HS-5 (cell line): ENCODE measurements around the gene ADM2.

ENCODE experiments used
- DNase-seq: peaks from one replicate; pipeline ENCODE4 v3.0.0-alpha.2; 2012; ENCODE audit warnings: low read depth

ADM2 gene

DNA sequence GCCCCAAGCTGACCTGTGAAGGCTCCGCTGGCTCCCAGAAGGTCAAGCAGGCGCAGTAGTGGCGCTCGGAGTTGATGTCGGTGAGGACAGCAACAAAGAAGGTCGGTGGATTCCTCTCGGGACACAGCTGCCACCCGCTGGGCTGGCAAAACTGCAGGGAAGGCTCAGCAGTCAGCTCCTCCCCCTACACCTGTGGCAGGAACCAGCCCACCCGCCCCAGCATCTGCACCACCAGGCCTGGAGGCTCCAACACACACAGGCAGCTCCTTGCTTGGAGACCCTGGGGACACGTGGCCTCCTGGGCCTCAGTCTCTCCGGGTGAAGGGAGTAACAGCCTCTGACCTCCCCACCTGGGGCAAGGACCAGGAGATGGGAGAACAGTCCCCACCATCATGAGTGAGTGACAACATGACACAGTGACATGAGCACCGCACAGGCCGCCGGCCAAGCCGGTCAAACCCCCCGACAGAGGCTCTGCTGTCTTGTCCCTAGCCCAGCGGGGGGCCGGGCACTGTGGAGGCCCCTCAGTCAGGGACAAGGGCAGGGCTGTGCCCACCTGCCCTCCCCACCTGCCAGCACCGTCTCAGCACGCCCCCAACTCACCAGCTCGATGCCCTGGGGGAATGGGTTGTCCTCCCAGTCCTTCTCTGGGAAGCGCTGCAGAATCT is 13.4 kb upstream of the ADM2 start:
- DNase-seq = no peak

DNA sequence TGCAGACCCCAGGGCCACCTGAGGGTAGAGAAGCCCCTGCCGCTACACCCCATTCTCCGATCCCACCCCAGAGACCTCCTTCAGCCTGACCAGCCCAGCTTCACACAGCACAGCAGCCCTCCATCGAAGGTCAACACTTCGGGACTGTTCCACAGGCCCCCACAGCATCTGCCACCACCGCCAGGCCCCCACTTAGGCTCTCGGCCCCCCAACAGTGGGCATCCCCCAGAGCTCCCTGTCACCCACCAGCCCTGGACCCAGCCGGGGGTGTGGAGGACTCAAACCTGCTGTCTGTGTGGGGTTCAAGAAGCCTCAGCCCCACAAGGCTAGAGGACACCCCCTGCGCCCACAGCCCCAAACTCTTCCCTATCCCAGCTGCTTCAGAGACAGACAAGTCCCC is 12.7 kb upstream of the ADM2 start:
- no peak for DNase-seq

DNA sequence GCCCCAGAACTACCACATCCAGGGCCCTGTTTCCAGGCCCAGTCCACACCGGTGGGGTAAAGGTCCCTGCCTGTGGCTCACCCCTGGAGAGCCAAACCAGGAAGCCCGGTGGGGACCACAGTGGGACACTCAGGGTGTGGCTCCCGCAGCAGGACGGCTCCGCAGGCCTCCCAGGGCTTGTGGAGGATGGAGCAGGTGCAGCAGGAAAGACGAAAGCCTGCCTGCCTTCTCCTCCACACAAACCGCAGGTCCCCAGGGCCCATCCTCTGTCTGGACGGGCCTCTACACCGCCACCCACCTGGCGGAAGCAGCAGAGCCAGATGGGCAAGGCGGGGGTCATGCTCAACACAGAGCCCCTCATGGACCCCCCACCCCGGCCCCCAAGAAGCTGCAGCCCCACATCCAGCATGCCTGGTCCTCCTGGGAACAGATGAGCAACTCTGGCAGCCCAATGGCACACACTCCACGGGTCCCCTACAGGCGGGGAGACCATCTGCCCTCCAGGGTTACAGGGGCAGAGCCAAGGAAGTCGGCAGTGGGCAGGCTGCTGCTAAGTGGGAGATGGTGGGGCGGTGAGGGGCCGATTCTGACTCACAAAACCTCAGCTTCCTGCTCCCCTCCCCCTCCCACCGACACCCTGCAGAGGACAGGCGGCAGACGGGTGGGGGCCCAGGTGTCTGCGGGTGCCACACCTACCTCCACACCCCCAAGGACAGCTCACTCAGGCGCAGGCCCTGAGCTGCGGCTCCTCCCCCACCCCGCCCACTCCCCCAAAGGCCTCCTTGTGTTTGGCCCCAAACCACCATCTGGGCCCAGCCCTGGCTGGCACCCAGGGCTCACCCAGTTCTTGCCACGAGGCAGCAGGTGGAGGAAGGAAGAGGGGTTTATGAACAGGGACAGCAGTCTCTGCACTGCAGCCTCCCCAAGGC is 11.7 kb upstream of the ADM2 start:
- DNase-seq = no peak

- no peak for DNase-seq
Measured at GRCh38 chr22:50470491-50470890, 10.9 kb upstream of the ADM2 start.

DNA sequence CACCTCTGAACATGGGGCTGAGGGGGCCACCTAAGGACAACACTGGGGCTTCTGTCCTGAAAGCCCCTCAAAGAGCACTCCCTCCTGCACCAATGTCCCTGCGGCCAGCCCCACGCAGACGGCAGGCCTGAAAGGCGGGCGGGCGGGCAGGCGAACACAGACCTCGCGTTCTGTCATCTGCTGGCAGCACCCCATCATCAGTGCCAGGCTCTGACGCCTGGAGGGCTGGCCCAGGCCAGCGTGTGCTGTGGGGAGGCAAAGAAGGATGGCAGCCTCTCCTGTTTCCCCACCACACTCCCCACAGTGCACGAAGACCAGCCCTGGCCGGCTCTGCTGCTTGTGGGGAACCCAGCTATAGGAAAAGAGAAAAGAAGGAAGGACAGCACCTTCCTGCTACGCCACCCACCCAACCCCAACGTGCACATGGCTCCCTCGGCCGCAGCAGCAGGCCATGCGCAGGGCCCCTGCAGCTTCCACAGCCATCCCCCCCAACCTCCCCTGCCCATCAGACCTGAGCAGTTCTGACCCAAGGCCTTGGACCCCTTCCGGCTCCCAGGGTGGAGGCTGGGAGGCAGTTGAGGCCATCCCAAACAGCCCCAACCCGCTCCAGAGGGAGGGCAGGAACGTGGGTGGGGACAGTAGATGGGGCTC is 10.0 kb upstream of the ADM2 start:
- no peak for DNase-seq

GRCh38 chr22:50471962-50472361 is 9.4 kb upstream of the ADM2 start:
- no peak for DNase-seq

DNA sequence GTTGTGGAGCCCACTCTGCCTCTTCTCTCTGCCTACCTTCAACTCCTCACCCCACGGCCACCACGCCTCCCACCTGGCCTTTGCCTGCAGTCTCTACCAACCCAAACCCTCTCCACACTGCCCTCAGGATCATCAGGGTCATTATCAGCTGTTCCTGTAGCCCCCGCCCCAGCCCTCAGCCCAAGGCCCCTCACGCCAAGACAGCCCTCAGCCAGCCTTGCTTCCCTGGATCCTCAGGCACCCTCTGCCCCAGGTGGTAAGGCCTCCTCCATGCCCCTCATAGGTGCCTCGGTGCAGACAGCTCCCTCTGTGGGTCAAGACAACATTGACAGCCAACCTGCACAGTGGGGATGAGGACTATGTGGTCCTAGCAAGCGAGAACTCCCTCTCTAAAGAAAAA is 8.3 kb upstream of the ADM2 start:
- no peak for DNase-seq

DNA sequence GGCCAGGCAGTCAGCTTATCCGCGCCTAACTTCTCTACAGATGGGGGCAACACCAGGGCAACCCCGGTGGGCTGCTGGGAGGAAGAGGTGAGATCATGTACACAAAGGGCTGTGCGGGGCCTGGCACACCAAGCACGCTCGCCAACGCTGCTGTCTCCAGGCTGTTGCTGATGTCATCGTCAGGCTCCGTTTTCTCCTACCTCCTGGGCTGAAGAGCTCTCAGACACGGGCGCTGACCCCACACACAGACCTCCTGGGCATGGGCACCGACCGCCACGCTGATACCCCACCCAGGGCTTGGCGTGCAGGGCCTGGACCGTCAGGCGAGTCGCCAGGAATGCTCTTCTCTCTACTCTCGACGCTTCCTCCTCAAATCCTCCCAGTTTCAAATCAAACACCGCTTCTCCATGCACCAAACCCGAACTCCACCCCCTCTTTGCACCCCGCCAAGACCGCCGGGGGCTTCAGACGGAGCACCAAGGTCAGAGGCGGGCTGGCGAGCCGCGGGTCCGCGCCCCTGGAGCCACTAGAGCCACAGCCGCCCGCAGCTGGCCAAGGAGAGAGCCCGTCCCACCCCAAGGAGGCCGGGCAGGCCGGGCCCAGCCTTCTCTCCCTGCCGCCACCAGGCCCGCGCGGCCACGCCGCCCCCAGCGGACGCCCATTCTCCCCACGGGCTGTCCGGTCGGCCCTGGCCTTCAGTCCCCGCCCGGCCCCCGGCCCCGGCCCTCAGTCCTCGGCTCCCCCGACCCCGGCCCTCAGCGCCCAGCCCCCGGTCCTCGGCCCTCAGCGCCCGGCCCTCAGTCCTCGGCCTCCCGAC is 7.3 kb upstream of the ADM2 start:
- DNase-seq = no peak

DNA sequence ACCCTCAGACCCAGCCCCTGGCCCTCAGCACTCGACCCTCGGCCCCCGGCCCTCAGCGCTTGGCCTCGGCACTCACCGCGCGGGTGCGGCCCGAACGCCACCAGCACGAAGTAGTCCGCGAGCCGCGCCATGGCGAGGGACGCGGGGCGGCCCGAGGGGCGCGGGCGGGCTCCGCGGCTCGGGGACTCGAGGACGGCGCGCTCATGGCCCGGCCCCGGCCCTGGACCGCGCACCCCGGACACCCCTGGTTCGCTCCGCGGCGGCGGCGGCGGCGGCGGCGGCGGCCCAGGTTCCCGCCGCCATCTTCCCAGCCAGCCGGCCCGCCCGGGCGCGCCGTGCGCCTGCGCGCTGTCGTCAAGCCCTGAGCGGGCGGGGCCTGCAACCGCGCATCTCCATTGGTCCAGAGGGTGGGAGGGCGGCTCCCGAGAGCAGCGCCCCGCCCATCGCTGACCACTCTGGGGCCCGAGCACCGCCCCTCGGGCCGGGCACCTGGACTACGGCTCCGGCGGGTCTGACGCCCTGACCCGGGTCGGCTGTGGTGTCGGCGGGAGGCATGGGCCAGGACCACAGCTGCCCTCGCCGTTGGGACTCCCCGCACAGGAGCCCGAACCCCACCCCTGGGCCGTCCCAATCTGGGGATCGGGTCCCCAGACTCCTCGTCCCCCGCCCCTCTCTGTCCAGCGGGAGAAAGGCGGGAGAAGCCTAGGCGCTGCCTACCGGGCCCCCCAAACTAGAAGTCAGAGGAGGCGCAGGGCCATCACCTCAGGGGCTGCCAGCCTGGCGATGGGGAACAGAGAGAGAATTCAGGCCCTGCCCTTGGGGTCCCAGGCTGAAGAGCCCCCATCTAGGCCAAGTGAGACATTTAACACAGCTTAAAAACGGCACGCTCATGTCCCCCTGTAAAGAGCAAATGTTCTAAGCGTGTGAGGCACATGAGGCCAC is 6.4 kb upstream of the ADM2 start, which contains the start of gene SBF1:
SBF1 (minus strand) TSS at position 326 of the 942 bp plus-strand sequence; CDS start at position 131, 195 bp downstream.
- DNase-seq = peak; percentile 48

GRCh38 chr22:50475652-50476002 is 5.7 kb upstream of the ADM2 start:
- no peak for DNase-seq

- DNase-seq = no peak
Measured at GRCh38 chr22:50476868-50477267, 4.5 kb upstream of the ADM2 start.

DNA sequence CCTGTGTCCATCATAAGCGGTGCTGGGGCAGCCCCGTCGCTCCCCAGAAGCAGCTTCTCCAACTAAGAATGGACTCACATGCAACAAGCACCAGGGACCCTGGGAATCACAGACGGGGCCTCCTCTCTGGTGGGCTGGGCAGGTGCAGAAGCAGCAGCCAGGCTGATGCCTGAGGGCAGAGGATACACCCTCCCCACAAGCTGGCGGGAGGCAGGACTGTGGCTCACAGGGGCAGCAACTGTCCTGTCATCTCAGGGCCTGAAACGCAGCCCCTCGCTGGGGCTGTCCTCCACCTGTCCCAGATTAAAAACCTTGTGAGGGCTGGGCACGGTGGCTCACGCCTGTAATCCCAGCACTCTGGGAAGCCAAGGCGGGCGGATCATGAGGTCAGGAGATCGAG is 3.4 kb upstream of the ADM2 start:
- DNase-seq = no peak

DNA sequence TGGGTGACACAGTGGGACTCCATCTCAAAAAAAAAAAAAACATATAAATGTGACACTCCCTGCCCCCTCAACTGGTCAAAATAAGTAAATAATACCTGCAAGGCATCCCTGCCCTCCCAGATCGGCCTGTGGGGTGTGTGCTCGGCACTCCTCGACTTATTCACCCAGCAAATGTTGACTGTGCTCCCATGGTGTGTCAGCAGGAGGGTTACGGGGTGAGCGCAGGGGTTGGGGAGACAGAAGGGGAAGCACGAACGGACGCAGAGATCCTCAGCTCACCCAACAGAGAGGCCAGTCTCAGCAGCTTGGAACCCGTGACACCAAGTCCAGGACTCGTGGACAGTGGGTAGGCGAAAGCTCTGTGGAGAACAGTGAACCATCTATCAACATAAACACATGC is 1.6 kb upstream of the ADM2 start:
- no peak for DNase-seq

- no peak for DNase-seq
Measured at GRCh38 chr22:50481045-50481439, 301 bp upstream of the ADM2 start.

DNA sequence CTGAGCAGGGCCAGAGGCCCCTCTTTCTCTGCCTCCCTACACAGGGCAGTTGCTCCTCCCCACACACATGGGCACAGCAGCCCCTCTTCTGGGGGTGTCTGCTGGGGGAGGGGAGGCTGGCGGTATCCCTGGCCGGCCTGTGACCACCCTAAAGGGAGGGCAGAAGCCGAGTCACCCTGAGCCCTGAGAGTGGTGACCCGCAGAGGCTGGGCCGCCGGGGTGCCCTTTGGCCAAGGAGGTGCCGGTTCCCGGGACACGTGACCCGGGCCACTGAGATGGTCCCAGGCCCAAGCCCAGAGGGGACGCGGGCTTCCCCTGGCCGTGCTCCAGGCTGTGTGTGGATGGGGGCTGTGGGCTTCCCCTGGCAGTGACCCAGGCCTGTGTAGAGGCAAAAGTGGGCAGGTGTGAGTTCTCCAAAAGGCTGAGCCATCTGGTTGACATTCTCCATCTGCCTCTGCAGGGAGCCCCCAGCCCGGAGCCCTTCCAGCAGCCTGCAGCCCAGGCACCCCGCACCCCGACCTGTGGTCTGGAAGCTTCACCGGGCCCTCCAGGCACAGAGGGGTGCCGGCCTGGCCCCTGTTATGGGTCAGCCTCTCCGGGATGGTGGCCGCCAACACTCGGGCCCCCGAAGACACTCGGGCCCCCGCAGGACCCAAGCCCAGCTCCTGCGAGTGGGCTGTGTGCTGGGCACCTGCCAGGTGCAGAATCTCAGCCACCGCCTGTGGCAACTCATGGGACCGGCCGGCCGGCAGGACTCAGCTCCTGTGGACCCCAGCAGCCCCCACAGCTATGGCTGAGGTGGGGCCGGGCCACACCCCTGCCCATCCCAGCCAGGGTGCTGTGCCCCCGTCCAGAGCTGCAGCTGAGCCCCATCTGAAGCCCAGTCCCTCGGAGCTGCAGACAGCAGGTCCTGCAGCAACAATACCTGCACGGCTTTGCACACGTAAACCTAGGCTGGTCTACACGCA is 1.0 kb downstream of the ADM2 start:
- DNase-seq = no peak

GRCh38 chr22:50483106-50483505 is 1.8 kb downstream of the ADM2 start:
- DNase-seq = no peak

- no peak for DNase-seq
Measured at GRCh38 chr22:50483556-50483955, 2.2 kb downstream of the ADM2 start.

- DNase-seq = no peak
Measured at GRCh38 chr22:50483977-50484853, 2.9 kb downstream of the ADM2 start.
